Loucy (cell line): ENCODE data around the gene GABRG3.

ENCODE experiments used
- H2AFZ ChIP-seq: fragments of 200-600 bp; sonication (generic); 2 replicates; pipeline ENCODE4 v1.6.0; 2016; ENCODE audit warnings: antibody characterized with exemption, mild to moderate bottlenecking, low read length, moderate library complexity
- H3F3A ChIP-seq: fragments of 200-600 bp; 2 replicates; pipeline ENCODE4 v1.6.0; 2016; ENCODE audit warnings: antibody characterized with exemption, low read depth, mild to moderate bottlenecking
- H3K27me3 ChIP-seq: fragments of 200-600 bp; sonication (generic); 2 replicates; pipeline ENCODE4 v1.6.1; 2014; ENCODE audit warnings: low read length, mild to moderate bottlenecking; ENCODE audit not compliant: insufficient read depth, poor library complexity, severe bottlenecking
- H3K36me3 ChIP-seq: fragments of 200-600 bp; sonication (generic); 2 replicates; pipeline ENCODE4 v1.6.1; 2016; ENCODE audit warnings: low read length; ENCODE audit not compliant: insufficient read depth
- H3K4me1 ChIP-seq: fragments of 200-600 bp; sonication (generic); 2 replicates; pipeline ENCODE4 v1.5.1; 2014; ENCODE audit warnings: low read length, mild to moderate bottlenecking; ENCODE audit not compliant: insufficient read depth, poor library complexity, severe bottlenecking
- H3K4me2 ChIP-seq: fragments of 200-600 bp; sonication (generic); 2 replicates; pipeline ENCODE4 v1.6.0; 2014; ENCODE audit warnings: antibody characterized with exemption, low read length, low read depth, mild to moderate bottlenecking; ENCODE audit not compliant: poor library complexity, severe bottlenecking
- H3K4me3 ChIP-seq: fragments of 200-600 bp; sonication (generic); 2 replicates; pipeline ENCODE4 v1.5.1; 2014; ENCODE audit warnings: low read length, mild to moderate bottlenecking, mixed read lengths; ENCODE audit not compliant: poor library complexity, severe bottlenecking
- H3K79me2 ChIP-seq: fragments of 200-600 bp; sonication (generic); 2 replicates; pipeline ENCODE4 v1.6.1; 2014; ENCODE audit warnings: low read length; ENCODE audit not compliant: insufficient read depth
- H3K9ac ChIP-seq: fragments of 200-600 bp; sonication (generic); 2 replicates; pipeline ENCODE4 v1.6.0; 2014; ENCODE audit warnings: mild to moderate bottlenecking, low read depth, low read length, moderate library complexity; ENCODE audit not compliant: poor library complexity, severe bottlenecking
- H3K9me2 ChIP-seq: fragments of 200-600 bp; sonication (generic); replicated peaks from 2 replicates; pipeline ENCODE4 v1.6.1; 2016; ENCODE audit warnings: low read depth, low read length, mixed read lengths
- H3K9me3 ChIP-seq: fragments of 200-600 bp; sonication (generic); 2 replicates; pipeline ENCODE4 v1.6.1; 2014; ENCODE audit warnings: mild to moderate bottlenecking, antibody characterized with exemption, low read length, low read depth; ENCODE audit not compliant: insufficient read depth
- H4K20me1 ChIP-seq: fragments of 200-600 bp; sonication (generic); 2 replicates; pipeline ENCODE4 v1.6.0; 2014; ENCODE audit warnings: antibody characterized with exemption, low read length, mild to moderate bottlenecking; ENCODE audit not compliant: insufficient read depth, poor library complexity, severe bottlenecking
- EZH2phosphoT487 ChIP-seq: fragments of 200-600 bp; IDR thresholded peaks from 2 replicates; pipeline ENCODE4 v1.6.1; 2018; ENCODE audit warnings: antibody characterized with exemption, mild to moderate bottlenecking, moderate library complexity, borderline replicate concordance
- TF ChIP-seq, protein P1 (sequence below): fragments of 200-600 bp; sonication (generic); conservative IDR thresholded peaks from 2 replicates; pipeline ENCODE4 v1.5.1; 2014; ENCODE audit warnings: mild to moderate bottlenecking, antibody characterized with exemption, low read length

GABRG3 gene

DNA sequence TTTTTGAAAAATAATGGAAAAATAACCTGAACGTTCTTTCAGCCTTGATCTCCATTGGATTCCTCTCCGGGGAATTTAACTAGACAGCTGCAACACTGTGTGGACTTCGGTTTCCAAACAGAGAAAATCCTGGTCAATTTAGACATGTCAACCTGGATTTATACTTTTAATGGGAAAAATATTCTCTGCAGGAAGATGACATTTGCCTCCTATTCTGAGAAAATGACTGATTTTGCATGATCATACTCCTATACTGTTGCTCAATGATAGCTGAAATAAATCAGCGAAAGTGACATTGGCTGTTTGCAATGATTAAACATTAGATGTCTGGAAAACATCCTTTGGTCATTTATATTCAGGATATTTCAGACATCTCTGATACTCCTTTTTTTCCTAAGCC lies 94.8 kb downstream of the GABRG3 start:
- no peaks in the 10 kb centered on the region for H3K27me3 ChIP-seq
- H3K4me3 ChIP-seq = no peak overlapping the region
- no peaks in the 10 kb centered on the region for H4K20me1 ChIP-seq
- H3F3A ChIP-seq = no peaks in the 10 kb centered on the region
- H3K79me2 ChIP-seq = no peaks in the 10 kb centered on the region
- H3K4me1 ChIP-seq = no peaks in the 10 kb centered on the region
- no peak overlapping the region for H2AFZ ChIP-seq
- no peaks in the 10 kb centered on the region for H3K9me2 ChIP-seq
- TF ChIP-seq, protein P1, sequence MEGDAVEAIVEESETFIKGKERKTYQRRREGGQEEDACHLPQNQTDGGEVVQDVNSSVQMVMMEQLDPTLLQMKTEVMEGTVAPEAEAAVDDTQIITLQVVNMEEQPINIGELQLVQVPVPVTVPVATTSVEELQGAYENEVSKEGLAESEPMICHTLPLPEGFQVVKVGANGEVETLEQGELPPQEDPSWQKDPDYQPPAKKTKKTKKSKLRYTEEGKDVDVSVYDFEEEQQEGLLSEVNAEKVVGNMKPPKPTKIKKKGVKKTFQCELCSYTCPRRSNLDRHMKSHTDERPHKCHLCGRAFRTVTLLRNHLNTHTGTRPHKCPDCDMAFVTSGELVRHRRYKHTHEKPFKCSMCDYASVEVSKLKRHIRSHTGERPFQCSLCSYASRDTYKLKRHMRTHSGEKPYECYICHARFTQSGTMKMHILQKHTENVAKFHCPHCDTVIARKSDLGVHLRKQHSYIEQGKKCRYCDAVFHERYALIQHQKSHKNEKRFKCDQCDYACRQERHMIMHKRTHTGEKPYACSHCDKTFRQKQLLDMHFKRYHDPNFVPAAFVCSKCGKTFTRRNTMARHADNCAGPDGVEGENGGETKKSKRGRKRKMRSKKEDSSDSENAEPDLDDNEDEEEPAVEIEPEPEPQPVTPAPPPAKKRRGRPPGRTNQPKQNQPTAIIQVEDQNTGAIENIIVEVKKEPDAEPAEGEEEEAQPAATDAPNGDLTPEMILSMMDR = no peak
- no peak for TF ChIP-seq EZH2phosphoT487
- H3K4me2 ChIP-seq = no peak overlapping the region
- H3K9me3 ChIP-seq = peaks cover 13% of the 10 kb centered on the region; the same call in 1 of the 2 replicates
- no peaks in the 10 kb centered on the region for H3K36me3 ChIP-seq
- no peak overlapping the region for H3K9ac ChIP-seq

DNA sequence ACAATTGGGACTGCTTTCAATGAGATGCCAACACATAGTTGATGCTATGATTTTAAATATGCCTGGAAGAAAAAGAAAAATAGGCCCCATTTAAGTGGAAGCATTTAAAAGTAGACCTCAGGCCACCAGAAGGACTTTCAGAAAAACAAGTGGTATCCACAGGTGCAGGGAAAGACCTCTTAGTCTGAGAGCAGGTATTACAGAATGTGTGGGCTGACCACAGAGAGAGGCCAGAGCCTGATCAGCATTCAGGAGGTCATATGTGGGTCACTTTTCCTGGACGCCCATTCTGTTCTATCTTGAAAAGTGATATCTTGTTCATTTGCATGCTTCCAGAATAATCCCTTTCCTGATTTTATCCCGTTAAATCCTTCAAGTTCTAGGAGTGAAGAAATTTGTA lies 95.5 kb downstream of the GABRG3 start:
- no peaks in the 10 kb centered on the region for H3K27me3 ChIP-seq
- no peak overlapping the region for H3K4me2 ChIP-seq
- H3K4me1 ChIP-seq = no peaks in the 10 kb centered on the region
- H4K20me1 ChIP-seq = no peaks in the 10 kb centered on the region
- H3K4me3 ChIP-seq = no peak overlapping the region
- H3K9ac ChIP-seq = no peak overlapping the region
- H2AFZ ChIP-seq = no peak overlapping the region
- TF ChIP-seq EZH2phosphoT487 = no peak
- TF ChIP-seq, protein P1 = no peak
- no peaks in the 10 kb centered on the region for H3K36me3 ChIP-seq
- no peaks in the 10 kb centered on the region for H3F3A ChIP-seq
- H3K79me2 ChIP-seq = no peaks in the 10 kb centered on the region
- H3K9me3 ChIP-seq = peaks cover 13% of the 10 kb centered on the region; the same call in 1 of the 2 replicates
- no peaks in the 10 kb centered on the region for H3K9me2 ChIP-seq

DNA sequence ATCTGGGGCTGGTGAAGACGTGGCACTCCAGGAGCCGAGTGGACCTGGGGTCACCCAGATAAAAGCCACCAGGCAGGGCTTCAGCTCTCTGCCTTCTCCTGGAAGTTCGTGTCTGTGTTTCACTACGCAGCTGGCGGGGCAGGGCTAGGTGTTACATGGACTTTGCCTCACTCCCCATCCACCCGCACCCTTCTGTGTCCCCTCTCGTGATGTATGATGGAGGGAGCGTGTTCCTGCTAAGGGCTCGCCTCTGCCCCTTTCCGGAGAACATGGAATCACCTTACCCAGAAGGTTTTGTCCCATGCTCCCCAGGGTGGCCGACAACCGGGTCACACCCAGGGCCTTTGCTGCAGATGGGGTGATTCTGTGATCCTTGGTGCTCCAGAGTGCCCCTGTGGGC lies 96.2 kb downstream of the GABRG3 start:
- Histone ChIP-seq H3K4me1 (no peaks in the 10 kb centered on the region), H3K4me3 (no peak overlapping the region), H3K79me2 (no peaks in the 10 kb centered on the region), H3K36me3 (no peaks in the 10 kb centered on the region), H4K20me1 (no peaks in the 10 kb centered on the region), H3K9me3 (peaks cover 13% of the 10 kb centered on the region; the same call in 1 of the 2 replicates), H3F3A (no peaks in the 10 kb centered on the region), H3K4me2 (no peak overlapping the region), H2AFZ (no peak overlapping the region), H3K27me3 (no peaks in the 10 kb centered on the region), H3K9me2 (no peaks in the 10 kb centered on the region), H3K9ac (no peak overlapping the region)
- TF ChIP-seq, protein P1 = no peak
- no peak for TF ChIP-seq EZH2phosphoT487
